HepG2 (cell line): ENCODE data around the gene TRANK1. TPM values are rescaled to one million over a fixed set of nuclear protein-coding genes. Genes with fewer than 3 reads are reported as not detected.

Source experiments
- EED ChIP-seq: sonication (generic); formaldehyde crosslinking; IDR thresholded peaks from 2 replicates; pipeline ENCODE4 v1.5.0; 2020; ENCODE audit warnings: mild to moderate bottlenecking, missing genetic modification reagents
- HDAC6 ChIP-seq: fragments of 200-600 bp; sonication (generic); IDR thresholded peaks from 2 replicates; pipeline ENCODE4 v1.7.0; 2017; ENCODE audit warnings: mild to moderate bottlenecking, antibody characterized with exemption, low read length, low read depth
- KAT2B ChIP-seq: fragments of 150-350 bp; IDR thresholded peaks from 2 replicates; pipeline ENCODE4 v1.6.1; 2014; ENCODE audit warnings: low read depth, low read length, borderline replicate concordance
- polyA plus RNA-seq, 8 experiments: library from polyadenylated mRNA; depleted of rRNA in 3 of 8; stranded (reverse) in 7 of 8; unstranded in 1 of 8; fragments of >200 nt; fragmentation: Illumina TruSeq in 4 of 8; extraction: Trizol in 4 of 8; gene quantifications; 2 replicates each; pipeline versions ENCODE4 v1.2.1 to v1.2.3, GENCODE V29; 2011 to 2016; ENCODE audit warnings: low read depth in 4 of 8, missing spikeins in 1 of 8, mixed read lengths in 1 of 8; ENCODE audit not compliant: insufficient read depth in 1 of 8
- total RNA-seq, 5 experiments: library from RNA; depleted of rRNA; stranded (reverse); fragments of >200 nt; fragmentation: Illumina TruSeq; extraction: Trizol; gene quantifications; 2 replicates each; pipeline ENCODE4 v1.2.3, GENCODE V29; 2016; ENCODE audit warnings: low read depth in 1 of 5
- TF ChIP-seq, protein P1 (sequence below), 2 experiments: sonication (generic) in 1 of 2; formaldehyde crosslinking in 1 of 2; IDR thresholded peaks; 2 replicates each; pipeline versions ENCODE4 v1.6.1 to v1.9.0; 2014 to 2022; ENCODE audit warnings: antibody characterized with exemption in 1 of 2, borderline replicate concordance in 1 of 2, inconsistent platforms in 1 of 2, low read depth in 1 of 2, missing genetic modification reagents in 1 of 2
- TF ChIP-seq, protein P2 (sequence below): sonication (generic); formaldehyde crosslinking; IDR thresholded peaks from 2 replicates; pipeline ENCODE4 v1.5.0; 2020; ENCODE audit warnings: mild to moderate bottlenecking, missing genetic modification reagents, moderate library complexity

Gene TRANK1
- total and polyA plus RNA-seq, 2 of the 13 experiments (the other 11 are each of a cell fraction or from before 2014, with no cell fraction given) = 0.13 to 0.32 TPM

DNA sequence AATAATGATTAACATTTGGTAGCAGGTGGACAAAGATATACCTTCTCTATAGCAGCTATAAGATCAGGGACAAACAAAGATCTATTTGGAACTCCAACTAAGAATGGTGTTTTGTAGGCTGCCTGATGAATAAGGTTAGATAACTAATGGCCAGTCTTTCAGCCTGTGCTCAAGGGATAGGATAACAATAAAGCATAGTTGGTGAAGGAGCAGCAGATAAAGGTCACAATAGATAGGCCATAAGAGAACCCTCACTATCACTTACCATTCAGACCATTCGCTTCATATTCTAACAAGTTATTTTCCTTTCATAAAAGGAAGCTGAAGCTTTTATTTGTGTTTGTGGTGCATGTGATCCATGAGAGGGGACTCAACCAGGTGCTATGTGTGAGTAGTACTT lies 28.3 kb upstream of the TRANK1 start (continued):
- TF ChIP-seq, protein P1, sequence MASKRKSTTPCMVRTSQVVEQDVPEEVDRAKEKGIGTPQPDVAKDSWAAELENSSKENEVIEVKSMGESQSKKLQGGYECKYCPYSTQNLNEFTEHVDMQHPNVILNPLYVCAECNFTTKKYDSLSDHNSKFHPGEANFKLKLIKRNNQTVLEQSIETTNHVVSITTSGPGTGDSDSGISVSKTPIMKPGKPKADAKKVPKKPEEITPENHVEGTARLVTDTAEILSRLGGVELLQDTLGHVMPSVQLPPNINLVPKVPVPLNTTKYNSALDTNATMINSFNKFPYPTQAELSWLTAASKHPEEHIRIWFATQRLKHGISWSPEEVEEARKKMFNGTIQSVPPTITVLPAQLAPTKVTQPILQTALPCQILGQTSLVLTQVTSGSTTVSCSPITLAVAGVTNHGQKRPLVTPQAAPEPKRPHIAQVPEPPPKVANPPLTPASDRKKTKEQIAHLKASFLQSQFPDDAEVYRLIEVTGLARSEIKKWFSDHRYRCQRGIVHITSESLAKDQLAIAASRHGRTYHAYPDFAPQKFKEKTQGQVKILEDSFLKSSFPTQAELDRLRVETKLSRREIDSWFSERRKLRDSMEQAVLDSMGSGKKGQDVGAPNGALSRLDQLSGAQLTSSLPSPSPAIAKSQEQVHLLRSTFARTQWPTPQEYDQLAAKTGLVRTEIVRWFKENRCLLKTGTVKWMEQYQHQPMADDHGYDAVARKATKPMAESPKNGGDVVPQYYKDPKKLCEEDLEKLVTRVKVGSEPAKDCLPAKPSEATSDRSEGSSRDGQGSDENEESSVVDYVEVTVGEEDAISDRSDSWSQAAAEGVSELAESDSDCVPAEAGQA (IDR thresholded peaks at IDR 0.05; ENCODE audit: low read depth) = no peak
- TF ChIP-seq, protein P1 (CRISPR knock-in tag; IDR thresholded peaks at IDR 0.05; ENCODE audit: borderline replicate concordance) = no peak
- TF ChIP-seq, protein P2, sequence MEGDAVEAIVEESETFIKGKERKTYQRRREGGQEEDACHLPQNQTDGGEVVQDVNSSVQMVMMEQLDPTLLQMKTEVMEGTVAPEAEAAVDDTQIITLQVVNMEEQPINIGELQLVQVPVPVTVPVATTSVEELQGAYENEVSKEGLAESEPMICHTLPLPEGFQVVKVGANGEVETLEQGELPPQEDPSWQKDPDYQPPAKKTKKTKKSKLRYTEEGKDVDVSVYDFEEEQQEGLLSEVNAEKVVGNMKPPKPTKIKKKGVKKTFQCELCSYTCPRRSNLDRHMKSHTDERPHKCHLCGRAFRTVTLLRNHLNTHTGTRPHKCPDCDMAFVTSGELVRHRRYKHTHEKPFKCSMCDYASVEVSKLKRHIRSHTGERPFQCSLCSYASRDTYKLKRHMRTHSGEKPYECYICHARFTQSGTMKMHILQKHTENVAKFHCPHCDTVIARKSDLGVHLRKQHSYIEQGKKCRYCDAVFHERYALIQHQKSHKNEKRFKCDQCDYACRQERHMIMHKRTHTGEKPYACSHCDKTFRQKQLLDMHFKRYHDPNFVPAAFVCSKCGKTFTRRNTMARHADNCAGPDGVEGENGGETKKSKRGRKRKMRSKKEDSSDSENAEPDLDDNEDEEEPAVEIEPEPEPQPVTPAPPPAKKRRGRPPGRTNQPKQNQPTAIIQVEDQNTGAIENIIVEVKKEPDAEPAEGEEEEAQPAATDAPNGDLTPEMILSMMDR (CRISPR knock-in tag) = no peak
- no peak for TF ChIP-seq EED
- no peak for TF ChIP-seq HDAC6
- no peak for TF ChIP-seq KAT2B
- TF ChIP-seq, all 625 proteins: peak for 0
